Panc1 (cell line): Measurements from ENCODE around the gene WFS1. TPM values are rescaled to one million over a fixed set of nuclear protein-coding genes. Genes with fewer than 3 reads are reported as not detected.

Source experiments
- ATAC-seq: fragments of 200-7000 bp; cut with Tn5 transposase; 2 replicates; pipeline ENCODE4 v1.9.1; 2020; ENCODE audit warnings: mild to moderate bottlenecking, moderate library complexity
- BruUV-seq: library from RNA; stranded (reverse); fragments of 400-500 nt; replicated peaks from 2 replicates; lab custom pipeline; 2021; lab: Mats Ljungman, UMichigan
- CTCF ChIA-PET: fragments of 300-600 bp; sonication (Branson Sonifier 250); formaldehyde crosslinking; loops from one replicate; lab custom pipeline; 2022; ENCODE audit warnings: antibody characterized with exemption; lab: Charles Lee
- POLR2A ChIA-PET: fragments of 300-600 bp; sonication (Branson Sonifier 250); formaldehyde crosslinking; loops from one replicate; lab custom pipeline; 2022; ENCODE audit warnings: antibody characterized with exemption; lab: Charles Lee
- DNase-seq: peaks from one replicate; pipeline ENCODE4 v3.0.0-alpha.2; 2010; ENCODE audit warnings: low read depth, low spot score
- H3K27ac ChIP-seq: 2 replicates; pipeline ENCODE4 v1.5.1; 2011; ENCODE audit warnings: mild to moderate bottlenecking, low read length, inconsistent platforms
- H3K27me3 ChIP-seq: fragments of 200-500 bp; sonication (Bioruptor generic); 2 replicates; pipeline ENCODE4 v1.6.0; 2014; ENCODE audit warnings: low read length, inconsistent platforms; ENCODE audit not compliant: control insufficient read depth, insufficient read depth
- H3K36me3 ChIP-seq: fragments of 200-500 bp; sonication (Bioruptor generic); 2 replicates; pipeline ENCODE4 v1.5.1; 2014; ENCODE audit warnings: inconsistent platforms, mild to moderate bottlenecking, low read length, moderate library complexity; ENCODE audit not compliant: control insufficient read depth, insufficient read depth
- H3K4me1 ChIP-seq: 2 replicates; pipeline ENCODE4 v1.5.1; 2011; ENCODE audit warnings: inconsistent platforms, mild to moderate bottlenecking, low read length, moderate library complexity; ENCODE audit not compliant: control insufficient read depth, insufficient read depth
- H3K4me3 ChIP-seq, 2 experiments: 2 replicates each; pipeline ENCODE4 v1.5.1; 2011 to 2012; ENCODE audit warnings: low read depth in 2 of 2, low read length in 2 of 2, mild to moderate bottlenecking in 2 of 2, inconsistent platforms in 1 of 2, moderate library complexity in 1 of 2
- H3K9me3 ChIP-seq: fragments of 200-500 bp; sonication (Bioruptor generic); 2 replicates; pipeline ENCODE4 v1.5.1; 2014; ENCODE audit warnings: low read depth, mild to moderate bottlenecking, inconsistent platforms, low read length, moderate library complexity; ENCODE audit not compliant: control insufficient read depth, insufficient read depth
- POLR2AphosphoS5 ChIP-seq: IDR thresholded peaks from 2 replicates; pipeline ENCODE4 v1.6.1; 2012; ENCODE audit warnings: mild to moderate bottlenecking, low read depth, low read length, moderate library complexity
- SIN3A ChIP-seq: IDR thresholded peaks from 2 replicates; pipeline ENCODE4 v1.6.1; 2012; ENCODE audit warnings: low read depth, mild to moderate bottlenecking, low read length, moderate library complexity, borderline replicate concordance; ENCODE audit not compliant: insufficient read depth
- TCF7L2 ChIP-seq: IDR thresholded peaks from 2 replicates; pipeline ENCODE4 v1.6.1; 2011; ENCODE audit warnings: mild to moderate bottlenecking, low read depth, low read length, inconsistent platforms
- in situ Hi-C: cut with HindIII; loops from 2 replicates; pipeline ENCODE4 v1.10.0; 2016; ENCODE audit warnings: low sequenced_read_pairs, low pct_unique_long_range_greater_than_20kb
- intact Hi-C: fragments of 100-400 bp; cut with micrococcal nuclease; formaldehyde crosslinking; loops from one replicate; pipeline ENCODE4 v1.10.0; 2022; ENCODE audit not compliant: unreplicated experiment
- total RNA-seq: library from RNA; stranded (reverse); gene quantifications from one replicate; pipeline ENCODE4 v1.2.1, GENCODE V29; 2021; ENCODE audit not compliant: unreplicated experiment
- TF ChIP-seq, protein P1 (sequence below): fragments of 450-650 bp; IDR thresholded peaks from 2 replicates; pipeline ENCODE4 v1.5.1; 2017; ENCODE audit warnings: mild to moderate bottlenecking
- TF ChIP-seq, protein P2 (sequence below), 2 experiments: IDR thresholded peaks; 2 replicates each; pipeline ENCODE4 v1.6.1; 2011 to 2012; ENCODE audit warnings: low read depth in 2 of 2, control low read depth in 1 of 2, low read length in 1 of 2, mild to moderate bottlenecking in 1 of 2, moderate library complexity in 1 of 2; ENCODE audit not compliant: insufficient read depth in 1 of 2

WFS1 gene
- total RNA-seq, 1 experiment from 2014 or later = 67.5 TPM

DNA sequence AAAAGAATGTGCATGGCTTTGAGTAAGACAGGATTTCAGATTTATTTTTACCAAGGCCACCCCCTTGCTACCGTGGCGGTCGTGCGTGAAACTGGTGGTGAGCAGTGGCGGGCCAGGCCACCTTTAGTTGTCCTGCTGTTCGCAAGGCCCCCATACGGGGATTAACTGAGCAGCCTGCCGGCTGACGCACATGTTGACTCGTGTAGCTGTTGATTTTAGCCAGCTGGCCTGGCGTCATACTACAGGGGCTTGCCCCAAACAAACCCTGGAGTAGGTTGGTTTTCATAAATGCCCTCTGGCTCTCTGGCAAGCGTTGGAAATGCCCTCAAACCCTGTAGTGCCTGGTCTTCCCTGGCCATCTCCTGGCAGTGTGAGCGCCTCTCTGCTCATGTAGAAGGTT lies 28.4 kb downstream of the WFS1 start:
- Histone ChIP-seq H3K9me3 (no peaks in the 10 kb centered on the region), H3K4me3 (no peak overlapping the region), H3K36me3 (no peaks in the 10 kb centered on the region), H3K27me3 (no peaks in the 10 kb centered on the region), H3K27ac (no peak overlapping the region), H3K4me1 (no peaks in the 10 kb centered on the region)
- no peak for DNase-seq
- ChIA-PET POLR2A (no interaction called here), CTCF (no interaction called here)
- in situ Hi-C loops = no loop called here
- no peak for ATAC-seq
- BruUV-seq = no TSS peak
- intact Hi-C loops = no loop called here
- TF ChIP-seq, protein P1, sequence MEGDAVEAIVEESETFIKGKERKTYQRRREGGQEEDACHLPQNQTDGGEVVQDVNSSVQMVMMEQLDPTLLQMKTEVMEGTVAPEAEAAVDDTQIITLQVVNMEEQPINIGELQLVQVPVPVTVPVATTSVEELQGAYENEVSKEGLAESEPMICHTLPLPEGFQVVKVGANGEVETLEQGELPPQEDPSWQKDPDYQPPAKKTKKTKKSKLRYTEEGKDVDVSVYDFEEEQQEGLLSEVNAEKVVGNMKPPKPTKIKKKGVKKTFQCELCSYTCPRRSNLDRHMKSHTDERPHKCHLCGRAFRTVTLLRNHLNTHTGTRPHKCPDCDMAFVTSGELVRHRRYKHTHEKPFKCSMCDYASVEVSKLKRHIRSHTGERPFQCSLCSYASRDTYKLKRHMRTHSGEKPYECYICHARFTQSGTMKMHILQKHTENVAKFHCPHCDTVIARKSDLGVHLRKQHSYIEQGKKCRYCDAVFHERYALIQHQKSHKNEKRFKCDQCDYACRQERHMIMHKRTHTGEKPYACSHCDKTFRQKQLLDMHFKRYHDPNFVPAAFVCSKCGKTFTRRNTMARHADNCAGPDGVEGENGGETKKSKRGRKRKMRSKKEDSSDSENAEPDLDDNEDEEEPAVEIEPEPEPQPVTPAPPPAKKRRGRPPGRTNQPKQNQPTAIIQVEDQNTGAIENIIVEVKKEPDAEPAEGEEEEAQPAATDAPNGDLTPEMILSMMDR = no peak
- TF ChIP-seq, protein P2, sequence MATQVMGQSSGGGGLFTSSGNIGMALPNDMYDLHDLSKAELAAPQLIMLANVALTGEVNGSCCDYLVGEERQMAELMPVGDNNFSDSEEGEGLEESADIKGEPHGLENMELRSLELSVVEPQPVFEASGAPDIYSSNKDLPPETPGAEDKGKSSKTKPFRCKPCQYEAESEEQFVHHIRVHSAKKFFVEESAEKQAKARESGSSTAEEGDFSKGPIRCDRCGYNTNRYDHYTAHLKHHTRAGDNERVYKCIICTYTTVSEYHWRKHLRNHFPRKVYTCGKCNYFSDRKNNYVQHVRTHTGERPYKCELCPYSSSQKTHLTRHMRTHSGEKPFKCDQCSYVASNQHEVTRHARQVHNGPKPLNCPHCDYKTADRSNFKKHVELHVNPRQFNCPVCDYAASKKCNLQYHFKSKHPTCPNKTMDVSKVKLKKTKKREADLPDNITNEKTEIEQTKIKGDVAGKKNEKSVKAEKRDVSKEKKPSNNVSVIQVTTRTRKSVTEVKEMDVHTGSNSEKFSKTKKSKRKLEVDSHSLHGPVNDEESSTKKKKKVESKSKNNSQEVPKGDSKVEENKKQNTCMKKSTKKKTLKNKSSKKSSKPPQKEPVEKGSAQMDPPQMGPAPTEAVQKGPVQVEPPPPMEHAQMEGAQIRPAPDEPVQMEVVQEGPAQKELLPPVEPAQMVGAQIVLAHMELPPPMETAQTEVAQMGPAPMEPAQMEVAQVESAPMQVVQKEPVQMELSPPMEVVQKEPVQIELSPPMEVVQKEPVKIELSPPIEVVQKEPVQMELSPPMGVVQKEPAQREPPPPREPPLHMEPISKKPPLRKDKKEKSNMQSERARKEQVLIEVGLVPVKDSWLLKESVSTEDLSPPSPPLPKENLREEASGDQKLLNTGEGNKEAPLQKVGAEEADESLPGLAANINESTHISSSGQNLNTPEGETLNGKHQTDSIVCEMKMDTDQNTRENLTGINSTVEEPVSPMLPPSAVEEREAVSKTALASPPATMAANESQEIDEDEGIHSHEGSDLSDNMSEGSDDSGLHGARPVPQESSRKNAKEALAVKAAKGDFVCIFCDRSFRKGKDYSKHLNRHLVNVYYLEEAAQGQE (IDR thresholded peaks at IDR 0.05; ENCODE audit: insufficient read depth in 1 of 2, low read depth in 2 of 2, low read length in 1 of 2) = no peak
- no peak for TF ChIP-seq SIN3A
- no peak for TF ChIP-seq POLR2AphosphoS5
- no peak for TF ChIP-seq TCF7L2

- in situ Hi-C loops = no loop called here
- intact Hi-C loops = no loop called here
- Histone ChIP-seq H3K27ac (no peak overlapping the region), H3K4me3 (no peak overlapping the region), H3K4me1 (no peaks in the 10 kb centered on the region), H3K36me3 (no peaks in the 10 kb centered on the region), H3K9me3 (no peaks in the 10 kb centered on the region), H3K27me3 (no peaks in the 10 kb centered on the region)
- POLR2A ChIA-PET = no interaction called here
- ATAC-seq (no peak), DNase-seq (no peak)
- CTCF ChIA-PET = no interaction called here
- BruUV-seq = no TSS peak
- TF ChIP-seq, protein P2 (IDR thresholded peaks at IDR 0.05; ENCODE audit: insufficient read depth in 1 of 2, low read depth in 2 of 2, low read length in 1 of 2) = no peak
- TF ChIP-seq, protein P1 = no peak
- TF ChIP-seq SIN3A = no peak
- no peak for TF ChIP-seq TCF7L2
- no peak for TF ChIP-seq POLR2AphosphoS5
Measured at GRCh38 chr4:6298852-6299251, 29.2 kb downstream of the WFS1 start.
